ENCODE data around the gene PCBD2. TPM values are rescaled to one million over a fixed set of nuclear protein-coding genes. Genes with fewer than 3 reads are reported as not detected.
A peak's percentile ranks its signal among the peaks of the same experiment; 100 is the strongest.
"Not testable (repeated sequence)": the region's sequence is repeated elsewhere in the genome, so short reads cannot be mapped to it uniquely, and the experiment has no call there.

The PCBD2 gene
- total RNA-seq (2021; ENCODE audit: unreplicated experiment) = 10.9 TPM
- 5.0 and 8.9 TPM in 2 replicates for polyA plus RNA-seq (2012)
- percentile 87 among the genes with signal in this experiment for Bru-seq, nascent RNA
- percentile 80 among the genes with signal in this experiment for BruChase-seq, experiment 1, labeled RNA remaining after a 6-hour chase
- percentile 85 among the genes with signal in this experiment for BruChase-seq, experiment 2, labeled RNA remaining after a 2-hour chase
- long read RNA-seq, transcript PCBD2-201 (4 exons, 1,223 nt) = major isoform, 8 of 14 reads
- long read RNA-seq, partial matches to known transcripts = 1 of 14 reads
- long read RNA-seq, other reads (novel, unspliced or antisense) = 5 of 14 reads

- no peaks in the 10 kb centered on the region for H3K9me3 ChIP-seq (ENCODE audit: control insufficient read depth in 1 of 2, insufficient read depth in 1 of 2, low read depth in 1 of 2, low read length in 2 of 2)
- H3K4me3 ChIP-seq (replicated peaks in 1 of 2; ENCODE audit: low read depth in 1 of 2, low read length in 2 of 2) = peak within 1 kb of the TSS; percentile 66 to 86
- H3K4me2 ChIP-seq (ENCODE audit: low read length) = peak within 1 kb of the TSS; percentile 96
- no peaks in the 10 kb centered on the region for H3K9me2 ChIP-seq (ENCODE audit: insufficient read depth)
- POLR2A ChIA-PET = interaction anchor here (0.5 to 2.1 kb wide), 11 partner anchors 8 to 505 kb away, joined by 3 to 10 read pairs (median 3); partner anchors contain the start of genes C5orf24, CAMLG, DDX46 and TXNDC15
- peak within 1 kb of the TSS; percentile 74 for H2AFZ ChIP-seq (ENCODE audit: low read depth, low read length, poor library complexity, severe bottlenecking)
- RAD21 ChIA-PET (ENCODE audit: low non-redundant PET in 1 of 2, low total read pairs in 2 of 2, uncharacterized antibody in 2 of 2, unreplicated experiment in 2 of 2) = interaction anchor here (0.6 to 1.3 kb wide), 6 partner anchors 13 to 318 kb away, joined by 3 to 4 read pairs (median 3); partner anchors contain the start of gene CAMLG (in 1 of the 2)
- ATAC-seq = peak; percentile 83
- intact Hi-C loops (cut with micrococcal nuclease) = loop anchor here (1.0 to 10.0 kb wide), 6 partner anchors 30 to 600 kb away; partner anchors contain the start of genes CAMLG and TXNDC15
- no peaks in the 10 kb centered on the region for H3K36me3 ChIP-seq (ENCODE audit: control insufficient read depth in 1 of 2, insufficient read depth in 2 of 2, low read length in 2 of 2)
- BruUV-seq (replicated peaks) = no TSS peak
- peaks cover 15% of the 10 kb centered on the region for H3K79me2 ChIP-seq (ENCODE audit: insufficient read depth, low read length)
- H4K20me1 ChIP-seq (ENCODE audit: insufficient read depth) = no peaks in the 10 kb centered on the region
- H3K4me1 ChIP-seq (ENCODE audit: control insufficient read depth in 1 of 2, insufficient read depth in 2 of 2, low read length in 2 of 2) = peaks cover 16 to 33% of the 10 kb centered on the region in 2 experiments
- TF ChIP-seq SIN3A (IDR thresholded peaks at IDR 0.05; ENCODE audit: low read depth) (no peak), EZH2 (IDR thresholded peaks at IDR 0.05) (no peak), CBX3 (IDR thresholded peaks at IDR 0.05; ENCODE audit: low read depth) (no peak), TCF7L2 (IDR thresholded peaks at IDR 0.05; ENCODE audit: borderline replicate concordance, extremely low read depth, insufficient read depth, insufficient read length) (peak; percentile 27), SRF (IDR thresholded peaks at IDR 0.05; ENCODE audit: low read depth) (no peak), YY1 (IDR thresholded peaks at IDR 0.05; ENCODE audit: extremely low read depth, insufficient replicate concordance, low read depth, low read length) (peak; percentile 84), POLR2A (IDR thresholded peaks at IDR 0.05; ENCODE audit: borderline replicate concordance, extremely low read depth, insufficient read depth, insufficient read length) (peak; percentile 53), ZFX (IDR thresholded peaks at IDR 0.05) (peak; percentile 88), RAD21 (IDR thresholded peaks at IDR 0.05; ENCODE audit: low read depth) (no peak), POLR2AphosphoS5 (IDR thresholded peaks at IDR 0.05; ENCODE audit: low read depth, low read length) (peak; percentile 75)
- TF ChIP-seq, protein P1, sequence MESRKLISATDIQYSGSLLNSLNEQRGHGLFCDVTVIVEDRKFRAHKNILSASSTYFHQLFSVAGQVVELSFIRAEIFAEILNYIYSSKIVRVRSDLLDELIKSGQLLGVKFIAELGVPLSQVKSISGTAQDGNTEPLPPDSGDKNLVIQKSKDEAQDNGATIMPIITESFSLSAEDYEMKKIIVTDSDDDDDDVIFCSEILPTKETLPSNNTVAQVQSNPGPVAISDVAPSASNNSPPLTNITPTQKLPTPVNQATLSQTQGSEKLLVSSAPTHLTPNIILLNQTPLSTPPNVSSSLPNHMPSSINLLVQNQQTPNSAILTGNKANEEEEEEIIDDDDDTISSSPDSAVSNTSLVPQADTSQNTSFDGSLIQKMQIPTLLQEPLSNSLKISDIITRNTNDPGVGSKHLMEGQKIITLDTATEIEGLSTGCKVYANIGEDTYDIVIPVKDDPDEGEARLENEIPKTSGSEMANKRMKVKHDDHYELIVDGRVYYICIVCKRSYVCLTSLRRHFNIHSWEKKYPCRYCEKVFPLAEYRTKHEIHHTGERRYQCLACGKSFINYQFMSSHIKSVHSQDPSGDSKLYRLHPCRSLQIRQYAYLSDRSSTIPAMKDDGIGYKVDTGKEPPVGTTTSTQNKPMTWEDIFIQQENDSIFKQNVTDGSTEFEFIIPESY (IDR thresholded peaks at IDR 0.05; ENCODE audit: extremely low read depth, insufficient replicate concordance, low read length) = peak; percentile 59
- TF ChIP-seq, protein P2, sequence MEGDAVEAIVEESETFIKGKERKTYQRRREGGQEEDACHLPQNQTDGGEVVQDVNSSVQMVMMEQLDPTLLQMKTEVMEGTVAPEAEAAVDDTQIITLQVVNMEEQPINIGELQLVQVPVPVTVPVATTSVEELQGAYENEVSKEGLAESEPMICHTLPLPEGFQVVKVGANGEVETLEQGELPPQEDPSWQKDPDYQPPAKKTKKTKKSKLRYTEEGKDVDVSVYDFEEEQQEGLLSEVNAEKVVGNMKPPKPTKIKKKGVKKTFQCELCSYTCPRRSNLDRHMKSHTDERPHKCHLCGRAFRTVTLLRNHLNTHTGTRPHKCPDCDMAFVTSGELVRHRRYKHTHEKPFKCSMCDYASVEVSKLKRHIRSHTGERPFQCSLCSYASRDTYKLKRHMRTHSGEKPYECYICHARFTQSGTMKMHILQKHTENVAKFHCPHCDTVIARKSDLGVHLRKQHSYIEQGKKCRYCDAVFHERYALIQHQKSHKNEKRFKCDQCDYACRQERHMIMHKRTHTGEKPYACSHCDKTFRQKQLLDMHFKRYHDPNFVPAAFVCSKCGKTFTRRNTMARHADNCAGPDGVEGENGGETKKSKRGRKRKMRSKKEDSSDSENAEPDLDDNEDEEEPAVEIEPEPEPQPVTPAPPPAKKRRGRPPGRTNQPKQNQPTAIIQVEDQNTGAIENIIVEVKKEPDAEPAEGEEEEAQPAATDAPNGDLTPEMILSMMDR (IDR thresholded peaks at IDR 0.05 in 2 of 3, conservative IDR thresholded peaks at IDR 0.05 in 1 of 3; ENCODE audit: borderline replicate concordance in 1 of 3, insufficient read depth in 1 of 3, low read depth in 2 of 3, low read length in 2 of 3) = peak in 2 of 3 experiments; percentile 76 to 86; a peak in 4 of 6 replicates
- peak within 1 kb of the TSS; percentile 99 for H3K27ac ChIP-seq (ENCODE audit: low read depth, low read length)
- H3K27me3 ChIP-seq (ENCODE audit: insufficient read depth, low read length) = no peaks in the 10 kb centered on the region
- DNase-seq (ENCODE audit: low read depth, low spot score) = peak; percentile 83
- CTCF ChIA-PET = interaction anchor here (0.9 to 3.2 kb wide), 17 partner anchors 10 to 320 kb away, joined by 3 to 22 read pairs (median 3); partner anchors contain the start of genes C5orf24, CAMLG, PITX1 and TXNDC15
- peak within 1 kb of the TSS; percentile 97 for H3K9ac ChIP-seq (ENCODE audit: low read length)
Observed at GRCh38 chr5:134904610-134905245, at the start of gene PCBD2. PCBD2 (plus strand) TSS chr5:134905131; CDS start chr5:134905140, 9 bp downstream.

- H3K9me3 ChIP-seq (ENCODE audit: control insufficient read depth in 1 of 2, insufficient read depth in 1 of 2, low read depth in 1 of 2, low read length in 2 of 2); H3K9ac ChIP-seq (ENCODE audit: low read length); H3K4me1 ChIP-seq (ENCODE audit: control insufficient read depth in 1 of 2, insufficient read depth in 2 of 2, low read length in 2 of 2); POLR2A ChIA-PET; H3K4me3 ChIP-seq (replicated peaks in 1 of 2; ENCODE audit: low read depth in 1 of 2, low read length in 2 of 2); H2AFZ ChIP-seq (ENCODE audit: low read depth, low read length, poor library complexity, severe bottlenecking); DNase-seq (ENCODE audit: low read depth, low spot score); H3K9me2 ChIP-seq (ENCODE audit: insufficient read depth); H3K27me3 ChIP-seq (ENCODE audit: insufficient read depth, low read length); CTCF ChIA-PET; H3K27ac ChIP-seq (ENCODE audit: low read depth, low read length); BruUV-seq (replicated peaks); ATAC-seq; intact Hi-C loops (cut with micrococcal nuclease); RAD21 ChIA-PET (ENCODE audit: low non-redundant PET in 1 of 2, low total read pairs in 2 of 2, uncharacterized antibody in 2 of 2, unreplicated experiment in 2 of 2); H3K4me2 ChIP-seq (ENCODE audit: low read length): not testable (repeated sequence)
- Histone ChIP-seq H3K36me3 (ENCODE audit: control insufficient read depth in 1 of 2, insufficient read depth in 2 of 2, low read length in 2 of 2) (peaks cover 41% of the 10 kb centered on the region in 2 experiments; a peak in 3 of 4 replicates), H4K20me1 (ENCODE audit: insufficient read depth) (peaks cover 18% of the 10 kb centered on the region), H3K79me2 (ENCODE audit: insufficient read depth, low read length) (peaks cover 56% of the 10 kb centered on the region)
Observed at GRCh38 chr5:134856465-134856864, 48.5 kb upstream of the PCBD2 start.

All from HCT116 (cell line).